IgD-negative memory B cell (primary cell): ENCODE data around the gene ETFDH. TPM values are rescaled to one million over a fixed set of nuclear protein-coding genes. Genes with fewer than 3 reads are reported as not detected.
"Not testable (repeated sequence)": the region's sequence is repeated elsewhere in the genome, so short reads cannot be mapped to it uniquely, and the experiment has no call there.

ENCODE experiments used
- H3K27ac Mint-ChIP-seq, 3 donors: one replicate each; pipeline ENCODE4 v1.8.0; 2020 to 2022; ENCODE audit warnings: mild to moderate bottlenecking in 3 of 3, mixed read lengths in 3 of 3, moderate library complexity in 1 of 3
- H3K27me3 Mint-ChIP-seq: one replicate; pipeline ENCODE4 v1.8.0; 2021; ENCODE audit warnings: mixed read lengths
- H3K36me3 Mint-ChIP-seq: one replicate; pipeline ENCODE4 v1.8.0; 2020; ENCODE audit warnings: mild to moderate bottlenecking, mixed read lengths
- H3K4me1 Mint-ChIP-seq, 3 donors: one replicate each; pipeline ENCODE4 v1.8.0; 2020 to 2022; ENCODE audit warnings: mixed read lengths in 3 of 3, mild to moderate bottlenecking in 1 of 3
- H3K4me3 Mint-ChIP-seq, 4 donors: one replicate each; pipeline ENCODE4 v1.8.0; 2020 to 2022; ENCODE audit warnings: mild to moderate bottlenecking in 4 of 4, mixed read lengths in 4 of 4, moderate library complexity in 3 of 4
- H3K9me3 Mint-ChIP-seq, 3 donors: one replicate each; pipeline ENCODE4 v1.8.0; 2020 to 2021; ENCODE audit warnings: mixed read lengths in 3 of 3, mild to moderate bottlenecking in 1 of 3
- polyA plus RNA-seq: library from polyadenylated mRNA; unstranded; fragments of 300-500 nt; fragmentation: Illumina TruSeq; gene quantifications from one replicate; pipeline ENCODE4 v1.2.3, GENCODE V29; 2021

The ETFDH gene
- polyA plus RNA-seq: 4.2 TPM

DNA sequence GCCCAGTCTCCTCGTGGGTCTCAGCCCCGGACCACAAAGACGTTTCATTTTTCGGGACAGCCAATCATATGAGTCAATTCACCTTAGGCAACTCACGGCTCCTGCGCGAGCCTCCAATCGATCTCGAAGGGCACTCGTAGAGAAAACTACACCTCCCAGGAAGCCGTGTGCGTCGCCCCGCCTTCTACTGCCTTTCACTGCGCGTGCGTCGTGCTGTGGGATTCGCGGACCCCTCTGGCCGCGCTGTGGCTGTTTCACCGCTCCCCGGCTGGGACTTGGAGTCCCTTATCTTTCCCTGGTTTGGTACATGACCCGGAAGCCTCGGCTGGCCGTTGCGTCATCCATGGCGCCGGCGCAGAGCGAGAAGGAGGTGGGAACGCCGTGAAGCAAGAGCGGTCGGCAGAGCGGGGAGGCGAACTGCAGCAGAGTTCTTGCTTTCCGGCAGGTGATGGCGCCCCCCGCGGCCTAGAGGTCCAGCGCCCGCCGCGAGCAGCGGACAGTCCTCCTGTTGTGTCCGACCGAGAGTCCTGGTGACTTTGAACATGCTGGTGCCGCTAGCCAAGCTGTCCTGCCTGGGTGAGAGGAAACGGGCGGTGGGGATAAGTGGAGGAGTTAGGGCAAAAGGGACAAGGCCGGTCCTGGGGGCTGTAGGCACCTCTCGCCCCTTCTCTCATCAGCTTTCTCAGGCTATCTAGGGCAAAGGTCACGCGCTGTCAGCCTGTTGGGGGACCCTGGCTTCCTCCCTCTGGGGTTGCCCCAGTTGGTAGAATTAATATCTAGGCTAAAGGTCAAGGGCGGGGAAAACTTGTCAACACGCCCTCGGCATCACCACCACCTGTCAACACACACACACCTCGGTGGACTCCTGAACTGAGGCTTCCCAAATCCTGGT is at the start of gene ETFDH:
Gene ETFDH (plus strand): TSS at position 382 of the 892 bp plus-strand sequence. CDS start 161 bp downstream, at position 543.
- no peaks in the 10 kb centered on the region for H3K27me3 Mint-ChIP-seq
- H3K4me1 Mint-ChIP-seq: peaks cover 11 to 20% (median 20%) of the 10 kb centered on the region in 3 donors
- peak within 1 kb of the TSS; percentile 86 to 98 (median 96) for H3K4me3 Mint-ChIP-seq
- peak within 1 kb of the TSS; percentile 81 to 99 (median 93) for H3K27ac Mint-ChIP-seq
- H3K9me3 Mint-ChIP-seq: no peaks in the 10 kb centered on the region
- H3K36me3 Mint-ChIP-seq: peaks cover 5% of the 10 kb centered on the region

DNA sequence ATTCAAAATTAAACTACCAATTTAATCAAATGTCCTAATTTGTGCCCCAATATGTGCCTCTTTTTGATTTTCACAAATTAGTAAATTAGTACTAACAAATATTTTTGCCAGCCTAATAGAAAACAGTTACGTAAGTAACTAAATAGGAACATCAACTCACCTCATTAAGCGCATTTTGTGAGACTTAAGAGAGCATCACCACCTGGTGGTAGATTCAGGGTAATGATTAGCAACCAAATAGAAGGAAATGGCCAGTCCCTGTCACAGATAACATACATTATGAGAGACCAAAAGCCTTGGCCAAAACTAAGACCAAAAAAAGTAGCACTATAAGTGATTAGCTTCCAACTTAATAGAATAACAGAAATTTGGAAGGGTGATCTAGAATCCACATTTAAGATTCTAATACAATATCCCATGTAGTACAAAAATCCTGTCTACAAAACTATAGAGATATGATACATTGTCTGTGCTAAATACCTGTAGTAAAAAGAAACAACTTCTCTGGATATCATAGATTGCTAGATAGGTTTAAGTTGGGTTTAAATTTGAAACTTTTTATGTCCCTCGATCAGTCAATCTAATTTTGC is 47.1 kb upstream of the ETFDH start:
- H3K4me3 Mint-ChIP-seq: no peak overlapping the region

DNA sequence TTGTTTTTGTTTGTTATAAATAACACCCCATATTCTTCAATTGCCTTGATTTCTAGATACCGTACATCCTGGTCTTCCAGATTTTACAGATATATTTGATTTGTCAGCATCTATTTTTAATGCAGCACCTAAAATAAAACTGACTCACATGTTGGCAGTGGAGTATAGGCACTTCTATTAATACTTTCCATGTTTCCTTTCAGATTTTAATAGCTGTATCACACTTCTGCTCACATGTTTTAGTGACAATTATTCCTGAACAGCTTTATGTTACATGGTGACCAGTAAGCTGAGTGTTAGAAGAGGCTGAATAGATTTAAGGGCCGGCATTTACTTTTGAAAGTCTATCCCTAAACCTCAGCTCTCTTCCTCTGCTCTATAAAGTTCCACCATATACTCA is 46.6 kb upstream of the ETFDH start:
- Mint-ChIP-seq H3K27ac (no peak overlapping the region), H3K27me3 (peaks cover 14% of the 10 kb centered on the region), H3K36me3 (no peaks in the 10 kb centered on the region), H3K4me3 (no peak overlapping the region), H3K4me1 (no peaks in the 10 kb centered on the region), H3K9me3 (no peaks in the 10 kb centered on the region)

More for the DNA sequence above, 47.1 kb upstream of the ETFDH start:
- H3K27ac Mint-ChIP-seq: no peak overlapping the region
- no peaks in the 10 kb centered on the region for H3K4me1 Mint-ChIP-seq
- H3K9me3 Mint-ChIP-seq: no peaks in the 10 kb centered on the region
- H3K27me3 Mint-ChIP-seq: peaks cover 12% of the 10 kb centered on the region
- no peaks in the 10 kb centered on the region for H3K36me3 Mint-ChIP-seq

DNA sequence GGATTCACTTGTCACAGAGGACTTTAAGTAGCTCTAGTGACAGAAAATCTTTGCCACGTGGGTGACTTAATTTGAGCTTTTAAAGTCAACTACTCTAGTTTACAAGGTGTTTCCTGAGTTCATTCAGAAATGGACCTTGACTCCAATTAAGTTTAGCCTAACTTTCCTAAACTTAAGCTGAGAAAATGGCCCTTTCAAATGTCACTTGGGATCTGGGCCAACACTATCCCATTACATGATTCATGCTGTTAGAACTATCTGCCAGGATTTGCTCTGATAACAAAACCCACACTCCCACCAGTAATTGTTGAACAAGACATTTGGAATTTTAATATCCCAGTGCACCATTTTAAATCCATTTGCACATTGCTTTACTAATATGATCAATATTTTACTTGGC is 41.2 kb upstream of the ETFDH start:
- no peak overlapping the region for H3K27ac Mint-ChIP-seq
- H3K27me3 Mint-ChIP-seq: peaks cover 2% of the 10 kb centered on the region
- H3K4me3 Mint-ChIP-seq: no peak overlapping the region
- no peaks in the 10 kb centered on the region for H3K4me1 Mint-ChIP-seq
- H3K36me3 Mint-ChIP-seq: no peaks in the 10 kb centered on the region
- no peaks in the 10 kb centered on the region for H3K9me3 Mint-ChIP-seq

DNA sequence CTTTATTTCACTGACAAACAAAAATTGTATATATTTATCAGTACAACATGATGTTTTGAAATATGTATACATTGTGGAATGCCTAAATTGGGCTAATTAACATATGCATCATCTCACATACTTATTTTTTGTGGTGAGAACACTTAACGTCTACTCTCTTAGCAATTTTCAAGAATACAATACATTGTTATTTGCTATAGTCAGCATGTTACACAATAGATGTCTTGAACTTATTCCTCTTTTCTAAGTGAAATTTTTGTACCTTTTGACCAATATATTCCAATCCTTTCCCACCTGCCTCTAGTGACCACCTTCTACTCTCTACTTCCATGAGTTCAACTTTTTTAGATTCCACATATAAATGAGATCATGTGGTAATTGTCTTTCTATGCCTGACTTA is 35.5 kb upstream of the ETFDH start:
- H3K9me3 Mint-ChIP-seq: peaks cover 0 to 3% (median 0%) of the 10 kb centered on the region in 3 donors
- no peaks in the 10 kb centered on the region for H3K27me3 Mint-ChIP-seq
- no peak overlapping the region for H3K27ac Mint-ChIP-seq
- no peak overlapping the region for H3K4me3 Mint-ChIP-seq
- H3K4me1 Mint-ChIP-seq: no peaks in the 10 kb centered on the region
- no peaks in the 10 kb centered on the region for H3K36me3 Mint-ChIP-seq

DNA sequence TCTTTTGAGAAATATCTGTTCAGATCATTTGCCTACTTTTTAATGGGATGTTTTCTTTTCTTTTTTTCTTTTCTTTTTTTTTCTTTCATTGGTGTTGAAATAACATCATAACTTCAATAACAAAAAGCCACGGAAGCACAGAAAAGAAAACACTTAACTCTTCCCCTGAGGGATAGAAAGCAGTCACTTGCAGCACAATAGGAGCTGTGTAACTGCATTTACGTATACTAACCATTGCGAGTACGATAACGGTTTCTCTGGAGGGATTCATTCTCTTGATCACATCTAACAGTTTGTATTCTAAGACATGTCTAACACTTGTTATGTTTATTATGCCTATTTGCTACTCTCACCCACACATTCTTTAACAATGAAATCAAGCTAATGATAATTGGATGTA is 27.7 kb upstream of the ETFDH start:
- Mint-ChIP-seq H3K27ac (no peak overlapping the region), H3K9me3 (peaks cover 0 to 3% (median 0%) of the 10 kb centered on the region in 3 donors), H3K36me3 (no peaks in the 10 kb centered on the region), H3K4me3 (no peak overlapping the region), H3K27me3 (peaks cover 8% of the 10 kb centered on the region), H3K4me1 (no peaks in the 10 kb centered on the region)

DNA sequence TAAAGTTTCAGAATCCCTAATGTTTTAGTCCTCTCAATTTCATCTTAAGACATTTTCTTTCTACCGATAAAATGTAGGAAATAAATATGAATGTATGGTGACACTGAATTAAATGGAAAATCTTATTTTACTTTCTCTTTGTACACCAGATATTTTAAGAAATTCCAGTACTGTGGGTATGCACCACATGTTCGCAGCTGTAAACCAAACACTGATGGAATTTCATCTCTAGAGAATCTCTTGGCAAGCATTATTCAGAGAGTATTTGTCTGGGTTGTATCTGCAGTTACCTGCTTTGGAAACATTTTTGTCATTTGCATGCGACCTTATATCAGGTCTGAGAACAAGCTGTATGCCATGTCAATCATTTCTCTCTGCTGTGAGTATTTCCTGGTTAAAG is 27.3 kb upstream of the ETFDH start:
- peaks cover 0 to 3% (median 0%) of the 10 kb centered on the region in 3 donors for H3K9me3 Mint-ChIP-seq
- H3K4me1 Mint-ChIP-seq: no peaks in the 10 kb centered on the region
- no peak overlapping the region for H3K27ac Mint-ChIP-seq
- H3K27me3 Mint-ChIP-seq: peaks cover 8% of the 10 kb centered on the region
- H3K4me3 Mint-ChIP-seq: no peak overlapping the region
- H3K36me3 Mint-ChIP-seq: no peaks in the 10 kb centered on the region

DNA sequence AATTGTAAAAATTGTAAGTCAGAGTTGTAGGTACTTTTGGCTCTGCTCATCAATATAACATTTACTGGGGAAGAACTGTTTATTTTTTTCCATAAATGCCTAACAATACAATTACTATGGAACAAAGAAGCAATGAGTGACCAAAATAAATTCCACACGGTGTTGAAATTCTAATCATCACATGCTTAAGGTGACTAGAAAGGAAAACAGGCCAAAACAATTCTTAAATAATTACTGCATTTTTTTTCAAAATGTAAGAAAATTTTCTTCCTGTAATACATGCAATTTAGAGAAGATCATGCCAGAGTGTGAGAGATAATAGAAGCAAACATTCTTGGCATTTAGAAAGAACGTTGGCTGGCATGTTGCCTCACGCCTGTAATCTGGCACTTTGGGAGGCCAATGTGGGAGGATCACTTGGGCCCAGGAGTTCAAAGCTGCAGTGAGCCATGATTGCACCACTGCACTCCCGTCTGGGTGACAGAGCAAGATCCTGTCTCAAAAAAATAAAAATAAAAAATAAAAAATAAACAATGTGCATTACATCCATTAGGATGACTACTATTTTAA is 22.9 kb upstream of the ETFDH start:
- H3K9me3 Mint-ChIP-seq: no peaks in the 10 kb centered on the region
- H3K27ac Mint-ChIP-seq: no peak overlapping the region
- peaks cover 0 to 4% (median 0%) of the 10 kb centered on the region in 3 donors for H3K4me1 Mint-ChIP-seq
- H3K36me3 Mint-ChIP-seq: no peaks in the 10 kb centered on the region
- no peak overlapping the region for H3K4me3 Mint-ChIP-seq
- H3K27me3 Mint-ChIP-seq: peaks cover 6% of the 10 kb centered on the region

DNA sequence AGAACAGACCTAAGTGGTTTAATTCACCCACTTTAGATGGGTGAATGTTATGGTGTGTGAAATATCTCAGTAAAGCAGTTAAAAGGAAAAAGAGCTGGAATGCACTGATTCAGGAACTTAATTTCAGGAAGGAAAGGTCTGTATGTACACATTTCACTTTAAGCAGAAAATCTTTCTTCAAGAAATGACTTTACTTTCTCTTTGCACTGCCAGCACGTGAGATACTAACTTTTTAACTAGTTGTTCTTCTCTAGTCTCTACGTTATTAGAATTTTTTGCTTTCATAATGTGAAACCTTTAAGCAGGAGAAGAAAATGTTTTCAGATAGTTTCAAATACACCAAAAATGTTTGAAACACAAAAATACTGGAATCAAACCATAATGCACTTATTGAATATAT is 19.2 kb upstream of the ETFDH start:
- H3K36me3 Mint-ChIP-seq: no peaks in the 10 kb centered on the region
- H3K4me1 Mint-ChIP-seq: peaks cover 0 to 4% (median 0%) of the 10 kb centered on the region in 3 donors
- H3K27me3 Mint-ChIP-seq: peaks cover 2% of the 10 kb centered on the region
- no peak overlapping the region for H3K4me3 Mint-ChIP-seq
- no peaks in the 10 kb centered on the region for H3K9me3 Mint-ChIP-seq
- H3K27ac Mint-ChIP-seq: no peak overlapping the region

DNA sequence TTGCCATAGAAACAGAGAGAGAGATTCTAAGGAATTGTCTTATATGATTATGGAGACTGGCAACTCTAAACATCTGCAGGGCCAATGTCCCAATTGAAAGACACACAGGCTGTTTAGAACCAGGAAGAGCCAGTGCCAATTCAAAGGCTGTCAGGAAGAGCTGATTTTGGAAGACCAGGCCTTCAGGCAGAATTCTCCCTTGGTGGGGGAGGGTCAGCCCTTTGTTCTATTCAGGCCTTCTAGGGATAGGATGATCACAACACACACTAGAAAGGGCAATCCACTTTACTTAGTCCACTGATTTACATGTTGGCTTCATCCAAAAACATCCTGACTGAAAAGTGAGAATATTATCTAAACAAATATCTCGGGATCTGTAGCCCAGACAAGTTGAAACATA is 15.7 kb upstream of the ETFDH start:
- peaks cover 0 to 4% (median 0%) of the 10 kb centered on the region in 3 donors for H3K4me1 Mint-ChIP-seq

DNA sequence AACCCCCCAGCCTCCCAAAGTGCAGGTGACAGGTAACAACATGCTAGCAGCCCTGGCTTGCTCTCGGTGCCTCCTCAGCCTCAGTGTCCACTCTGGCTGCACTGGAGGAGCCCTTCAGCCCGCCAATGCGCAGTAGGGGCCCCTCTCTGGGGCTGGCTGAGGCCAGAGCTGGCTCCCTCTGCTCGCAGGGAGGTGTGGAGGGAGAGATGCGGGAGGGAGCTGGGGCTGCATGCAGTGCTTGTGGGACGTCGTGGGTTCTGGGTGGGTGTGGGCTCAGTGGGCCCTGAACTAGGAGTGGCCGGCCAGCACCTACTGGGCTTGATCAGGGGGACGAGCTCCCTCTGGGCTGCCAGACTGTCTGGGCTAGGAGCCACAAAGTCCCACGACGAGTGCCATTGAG is 14.8 kb upstream of the ETFDH start:
- peaks cover 14% of the 10 kb centered on the region for H3K27me3 Mint-ChIP-seq
- H3K27ac Mint-ChIP-seq: no peak overlapping the region
- H3K4me1 Mint-ChIP-seq: peaks cover 0 to 4% (median 0%) of the 10 kb centered on the region in 3 donors
- no peak overlapping the region for H3K4me3 Mint-ChIP-seq
- H3K9me3 Mint-ChIP-seq: no peaks in the 10 kb centered on the region
- no peaks in the 10 kb centered on the region for H3K36me3 Mint-ChIP-seq

More for the DNA sequence above, 15.7 kb upstream of the ETFDH start:
- Mint-ChIP-seq H3K27me3 (peaks cover 14% of the 10 kb centered on the region), H3K36me3 (no peaks in the 10 kb centered on the region), H3K4me3 (no peak overlapping the region), H3K27ac (no peak overlapping the region), H3K9me3 (no peaks in the 10 kb centered on the region)

DNA sequence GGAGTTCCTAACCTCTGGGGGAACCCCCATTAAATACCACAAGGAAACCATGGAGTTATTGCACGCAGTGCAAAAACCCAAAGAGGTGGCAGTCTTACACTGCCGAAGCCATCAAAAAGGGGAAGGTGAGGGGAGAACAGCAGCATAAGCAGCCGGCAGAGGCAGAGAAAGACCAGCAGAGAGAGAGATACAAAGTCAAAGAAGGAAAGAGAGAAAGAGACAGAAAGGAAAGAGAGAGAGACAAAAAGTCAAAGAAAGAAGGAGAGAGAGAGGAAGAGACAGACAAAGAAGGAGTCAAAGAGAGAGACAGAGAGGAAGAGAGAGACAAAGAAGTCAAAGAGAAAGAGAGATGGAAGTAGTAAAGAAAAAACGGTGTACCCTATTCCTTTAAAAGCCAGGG is 8.8 kb upstream of the ETFDH start:
- peaks cover 10% of the 10 kb centered on the region for H3K27me3 Mint-ChIP-seq
- not testable (repeated sequence) for H3K9me3 Mint-ChIP-seq, H3K4me3 Mint-ChIP-seq, H3K27ac Mint-ChIP-seq, H3K4me1 Mint-ChIP-seq, H3K36me3 Mint-ChIP-seq

DNA sequence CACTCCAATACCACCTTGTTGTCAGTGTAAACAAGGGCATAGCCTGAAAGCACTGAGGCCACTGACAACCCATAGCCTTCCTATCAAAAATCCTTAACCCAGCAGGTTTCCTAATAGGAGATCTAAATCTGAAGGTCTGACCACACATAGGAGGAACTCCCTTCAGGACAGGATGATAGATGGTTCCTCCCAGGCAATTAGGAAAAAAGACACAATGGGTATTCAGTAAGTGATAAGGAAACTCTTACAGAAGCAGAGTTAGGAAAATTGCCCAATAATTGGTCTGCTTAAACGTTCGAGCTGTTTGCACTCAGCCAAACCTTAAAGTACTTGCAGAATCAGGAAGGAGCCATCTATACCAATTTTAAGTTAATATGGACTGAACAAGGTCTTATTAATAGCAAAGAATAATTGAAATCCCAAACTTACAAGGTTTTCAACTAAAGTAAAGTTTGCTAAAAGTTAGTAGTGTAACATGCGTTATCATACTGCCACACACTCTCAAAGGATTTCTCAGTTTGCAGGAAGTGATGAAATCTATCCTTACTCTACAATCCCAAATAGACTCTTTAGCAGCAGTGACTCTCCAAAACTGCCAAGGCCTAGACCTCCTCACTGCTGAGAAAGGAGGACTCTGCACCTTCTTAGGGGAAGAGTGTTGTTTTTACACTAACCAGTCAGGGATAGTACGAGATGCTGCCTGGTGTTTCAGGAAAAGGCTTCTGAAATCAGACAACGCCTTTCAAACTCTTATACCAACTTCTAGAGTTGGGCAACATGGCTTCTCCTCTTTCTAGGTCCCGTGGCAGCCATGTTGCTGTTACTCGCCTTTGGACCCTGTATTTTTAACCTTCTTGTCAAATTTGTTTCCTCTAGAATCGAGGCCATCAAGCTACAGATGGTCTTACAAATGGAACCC is 8.1 kb upstream of the ETFDH start:
- not testable (repeated sequence) for H3K9me3 Mint-ChIP-seq, H3K4me1 Mint-ChIP-seq, H3K27me3 Mint-ChIP-seq, H3K36me3 Mint-ChIP-seq, H3K4me3 Mint-ChIP-seq, H3K27ac Mint-ChIP-seq

DNA sequence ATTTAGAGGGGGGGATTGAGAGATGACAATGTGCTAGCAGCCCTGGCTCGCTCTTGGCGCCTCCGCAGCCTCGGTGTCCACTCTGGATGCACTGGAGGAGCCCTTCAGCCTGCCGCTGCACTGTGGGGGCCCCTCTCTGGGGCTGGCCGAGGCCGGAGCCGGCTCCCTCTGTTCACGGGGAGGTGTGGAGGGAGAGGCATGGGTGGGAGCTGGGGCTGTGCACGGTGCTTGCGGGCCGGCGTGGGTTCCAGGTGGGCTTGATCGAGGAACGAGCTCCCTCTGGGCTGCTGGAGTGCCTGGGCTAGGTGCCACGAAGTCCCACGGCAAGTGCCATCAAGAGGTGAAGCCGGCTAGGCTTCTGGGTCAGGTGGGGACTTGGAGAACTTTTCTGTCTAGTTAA is 7.3 kb upstream of the ETFDH start:
- H3K9me3 Mint-ChIP-seq: no peaks in the 10 kb centered on the region
- peaks cover 2% of the 10 kb centered on the region for H3K27me3 Mint-ChIP-seq
- no peak overlapping the region for H3K4me3 Mint-ChIP-seq
- H3K4me1 Mint-ChIP-seq: no peaks in the 10 kb centered on the region
- H3K27ac Mint-ChIP-seq: no peak overlapping the region
- no peaks in the 10 kb centered on the region for H3K36me3 Mint-ChIP-seq

DNA sequence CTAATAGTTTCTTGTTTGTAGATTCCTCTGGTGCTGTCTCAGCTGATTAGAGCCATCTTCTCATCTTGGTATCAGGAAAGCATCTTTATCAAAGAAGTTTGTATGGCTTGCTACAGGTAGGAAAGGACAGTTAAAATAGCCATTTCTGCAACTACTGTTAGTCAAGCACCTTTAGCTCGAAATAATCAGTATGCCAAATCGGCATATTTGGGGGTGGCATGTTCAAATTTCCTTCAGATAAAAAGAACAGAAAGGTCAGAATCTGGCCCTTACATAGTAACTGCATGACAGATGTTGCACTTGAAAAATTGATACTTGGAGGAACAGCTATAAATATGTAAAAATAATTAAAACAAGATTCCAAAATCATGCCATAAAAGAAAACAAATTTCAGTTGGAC is 5.2 kb upstream of the ETFDH start:
- H3K4me3 Mint-ChIP-seq: no peak overlapping the region
- H3K36me3 Mint-ChIP-seq: no peaks in the 10 kb centered on the region
- H3K9me3 Mint-ChIP-seq: no peaks in the 10 kb centered on the region
- H3K4me1 Mint-ChIP-seq: peaks cover 7 to 9% (median 7%) of the 10 kb centered on the region in 3 donors
- no peaks in the 10 kb centered on the region for H3K27me3 Mint-ChIP-seq
- H3K27ac Mint-ChIP-seq: no peak overlapping the region
